ENCODE results near the gene CCDC3.

GRCh38 chr10:12916587-12916986 lies 84.9 kb downstream of the CCDC3 start:
- no peak for TF ChIP-seq POLR2A (IDR thresholded peaks at IDR 0.05)
- TF ChIP-seq CTCF (IDR thresholded peaks at IDR 0.05): no peak
